GM19397 (cell line): Measurements from ENCODE around the gene KDM2B.
A peak's percentile ranks its signal among the peaks of the same experiment; 100 is the strongest.

Experiments used
- ATAC-seq: cut with Tn5 transposase; IDR thresholded peaks from one replicate; pipeline ENCODE4 v1.9.1; 2021; ENCODE audit warnings: mild to moderate bottlenecking, moderate library complexity; ENCODE audit not compliant: unreplicated experiment

The KDM2B gene

DNA sequence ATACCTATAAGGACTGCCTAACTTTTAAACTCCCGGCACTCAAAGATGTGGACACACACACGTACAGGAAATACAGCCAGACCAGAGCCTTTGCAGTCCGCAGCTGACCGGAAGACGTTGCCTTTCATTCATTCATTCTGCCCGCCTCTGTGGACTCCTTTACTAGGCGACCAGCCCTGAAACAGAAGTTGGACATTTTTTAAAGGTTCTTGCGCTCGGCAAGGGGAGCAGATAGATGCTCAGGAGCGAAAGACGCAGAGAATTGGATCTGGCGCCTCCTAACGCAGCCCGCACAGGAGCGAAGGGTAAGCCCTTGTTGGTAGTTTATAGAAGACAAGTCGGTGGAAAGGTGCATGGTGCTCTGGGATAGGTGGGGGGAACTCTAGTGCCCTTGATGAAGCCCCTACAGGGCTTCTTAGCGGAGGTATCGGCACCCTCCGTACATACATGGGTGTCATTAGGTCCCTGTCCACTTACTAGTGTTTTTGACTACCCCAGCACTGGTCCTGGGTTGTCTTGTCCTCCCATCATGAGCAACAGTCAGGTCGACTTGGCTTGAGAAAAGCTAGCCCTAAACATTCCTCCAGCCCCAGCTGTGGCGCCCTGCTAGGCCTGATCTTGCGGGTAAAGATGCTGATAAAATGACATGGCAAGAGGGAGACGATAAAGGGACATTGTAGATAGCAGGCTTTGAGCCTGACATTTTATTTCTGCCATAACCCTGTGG lies at the start of gene KDM2B:
Gene KDM2B, minus strand, starts transcription at position 65 of the 727 bp plus-strand sequence. CDS start 112 bp downstream, outside the sequence.
- ATAC-seq, result no peak

- no peak for ATAC-seq
Observed at GRCh38 chr12:121628536-121628935, 47.7 kb upstream of the KDM2B start.

- ATAC-seq, result no peak
Observed at GRCh38 chr12:121628037-121628436, 47.2 kb upstream of the KDM2B start.

DNA sequence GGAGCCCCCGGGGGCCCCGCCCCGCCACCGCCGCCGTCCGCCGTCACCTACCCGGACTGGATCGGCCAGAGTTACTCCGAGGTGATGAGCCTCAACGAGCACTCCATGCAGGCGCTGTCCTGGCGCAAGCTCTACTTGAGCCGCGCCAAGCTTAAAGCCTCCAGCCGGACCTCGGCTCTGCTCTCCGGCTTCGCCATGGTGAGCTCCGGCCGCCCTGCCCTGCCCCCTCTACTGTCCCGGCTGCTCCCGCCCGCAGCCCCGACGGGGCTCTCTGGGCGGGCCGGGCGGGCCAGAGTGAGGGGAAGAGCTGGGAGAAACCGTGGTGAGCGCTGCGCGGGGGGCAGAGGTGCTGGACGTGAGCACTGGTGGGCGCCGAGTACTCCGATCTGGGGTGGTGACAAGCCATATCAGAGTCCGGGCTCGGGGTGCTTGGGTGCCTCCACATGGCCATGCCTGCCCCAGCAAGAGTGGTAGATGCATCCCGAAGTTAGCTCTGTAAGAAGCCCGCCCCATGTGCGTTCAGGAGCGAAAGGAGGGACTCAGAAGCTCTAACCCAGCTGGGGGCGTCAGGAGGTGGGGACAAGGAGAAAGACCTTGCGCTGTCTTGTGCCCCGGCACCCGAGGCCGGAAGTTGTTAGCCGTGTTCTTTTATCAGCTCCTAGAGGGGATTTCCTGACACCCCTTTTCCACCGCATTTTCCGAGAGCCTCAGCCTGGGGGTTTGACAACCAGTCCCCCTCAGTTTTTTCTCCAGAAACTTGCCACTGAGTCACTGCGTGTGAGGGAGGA lies 46.2 kb upstream of the KDM2B start:
- ATAC-seq, result peak; percentile 32

- peak; percentile 73 for ATAC-seq
Observed at GRCh38 chr12:121626087-121626852, 45.4 kb upstream of the KDM2B start, which contains the start of gene ORAI1. Gene ORAI1, plus strand, starts transcription at chr12:121626530.

DNA sequence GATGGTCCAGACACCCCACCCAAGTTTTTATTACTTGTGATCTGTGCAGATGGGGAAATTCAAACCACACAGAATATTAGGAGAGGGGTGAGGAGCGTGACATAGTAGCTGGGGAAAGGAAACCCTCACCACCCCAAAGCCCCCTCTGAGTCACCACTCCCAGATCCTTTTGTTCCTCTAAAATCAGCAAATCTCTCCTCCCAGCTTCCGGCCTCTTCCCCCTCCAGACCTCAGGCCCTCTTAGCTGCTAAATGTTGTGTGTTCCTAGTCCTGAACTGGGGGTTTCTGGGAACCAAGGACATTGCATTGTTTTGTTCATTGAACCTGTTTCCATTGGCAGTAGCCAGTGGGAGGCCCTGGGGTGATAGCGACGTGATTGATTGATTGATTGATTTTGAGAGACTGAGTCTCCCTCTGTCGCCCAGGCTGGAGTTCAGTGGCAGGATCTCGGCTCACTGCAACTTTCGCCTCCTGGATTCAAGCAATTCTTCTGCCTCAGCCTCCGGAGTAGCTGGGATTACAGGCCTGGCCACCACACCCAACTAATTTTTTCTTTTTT lies 39.6 kb upstream of the KDM2B start:
- no peak for ATAC-seq

DNA sequence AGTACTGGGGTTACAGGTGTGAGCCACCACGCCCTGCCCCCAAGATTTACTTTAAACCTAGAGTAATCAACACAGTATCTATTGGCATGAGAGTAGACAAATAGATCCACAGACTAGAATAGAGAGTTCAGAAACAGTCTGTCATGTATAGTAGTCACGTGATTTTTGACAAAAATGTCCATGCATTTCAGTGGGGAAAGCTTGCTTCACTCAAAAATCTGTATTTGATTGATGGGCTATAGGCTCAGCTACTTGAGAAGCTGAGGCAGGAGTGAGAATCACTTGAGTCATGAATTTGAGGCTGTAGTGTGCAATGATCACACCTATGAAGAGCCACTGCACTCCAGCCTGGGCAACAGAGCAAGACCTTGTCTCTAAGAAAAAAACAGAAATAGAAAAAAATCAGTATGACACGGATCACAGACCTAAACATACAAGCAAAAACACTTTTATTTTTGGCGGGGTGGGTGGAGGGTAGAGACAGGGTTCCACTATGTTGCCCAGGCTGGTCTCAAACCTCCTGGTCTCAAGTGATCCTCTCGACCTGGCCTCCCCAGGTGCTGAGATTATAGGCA lies 37.9 kb upstream of the KDM2B start:
- no peak for ATAC-seq

GRCh38 chr12:121614872-121615467 lies 34.1 kb upstream of the KDM2B start:
- no peak for ATAC-seq

DNA sequence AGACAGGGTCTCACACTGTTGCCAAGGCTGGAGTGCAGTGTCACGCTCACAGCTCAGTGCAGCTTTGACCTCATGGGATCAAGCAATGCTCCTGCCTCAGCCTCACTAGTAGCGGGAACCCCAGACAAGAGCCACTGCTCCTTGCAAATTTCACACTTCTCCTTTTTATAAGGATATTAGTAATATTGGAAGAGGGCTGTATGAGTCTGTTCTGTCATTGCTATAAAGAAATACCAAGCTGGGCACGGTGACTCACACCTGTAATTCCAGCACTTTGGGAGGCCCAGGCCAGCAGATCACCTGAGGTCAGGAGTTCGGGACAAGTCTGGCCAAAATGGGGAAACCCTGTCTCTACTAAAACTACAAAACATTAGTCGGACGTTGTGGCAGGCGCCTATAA lies 32.6 kb upstream of the KDM2B start:
- ATAC-seq, result no peak

DNA sequence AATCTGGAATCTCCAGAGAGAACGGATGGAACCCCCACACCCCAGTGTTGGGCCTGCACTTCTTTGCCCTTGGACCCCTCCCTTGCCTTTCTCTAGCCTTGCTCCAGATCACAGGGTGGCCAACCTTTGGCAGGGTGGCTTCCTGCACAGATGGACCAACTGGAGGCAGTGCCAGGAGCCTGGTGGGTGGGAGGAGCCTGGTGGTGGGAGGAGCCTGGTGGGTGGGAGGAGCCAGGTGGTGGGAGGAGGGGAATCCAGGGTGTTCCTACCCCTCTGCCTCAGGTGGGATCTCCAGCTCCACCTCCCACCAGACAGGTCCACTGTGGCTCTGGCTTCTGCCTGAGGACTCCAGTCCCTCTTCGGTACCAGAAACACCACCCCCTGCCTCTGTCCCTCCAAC lies 30.5 kb upstream of the KDM2B start:
- no peak for ATAC-seq

DNA sequence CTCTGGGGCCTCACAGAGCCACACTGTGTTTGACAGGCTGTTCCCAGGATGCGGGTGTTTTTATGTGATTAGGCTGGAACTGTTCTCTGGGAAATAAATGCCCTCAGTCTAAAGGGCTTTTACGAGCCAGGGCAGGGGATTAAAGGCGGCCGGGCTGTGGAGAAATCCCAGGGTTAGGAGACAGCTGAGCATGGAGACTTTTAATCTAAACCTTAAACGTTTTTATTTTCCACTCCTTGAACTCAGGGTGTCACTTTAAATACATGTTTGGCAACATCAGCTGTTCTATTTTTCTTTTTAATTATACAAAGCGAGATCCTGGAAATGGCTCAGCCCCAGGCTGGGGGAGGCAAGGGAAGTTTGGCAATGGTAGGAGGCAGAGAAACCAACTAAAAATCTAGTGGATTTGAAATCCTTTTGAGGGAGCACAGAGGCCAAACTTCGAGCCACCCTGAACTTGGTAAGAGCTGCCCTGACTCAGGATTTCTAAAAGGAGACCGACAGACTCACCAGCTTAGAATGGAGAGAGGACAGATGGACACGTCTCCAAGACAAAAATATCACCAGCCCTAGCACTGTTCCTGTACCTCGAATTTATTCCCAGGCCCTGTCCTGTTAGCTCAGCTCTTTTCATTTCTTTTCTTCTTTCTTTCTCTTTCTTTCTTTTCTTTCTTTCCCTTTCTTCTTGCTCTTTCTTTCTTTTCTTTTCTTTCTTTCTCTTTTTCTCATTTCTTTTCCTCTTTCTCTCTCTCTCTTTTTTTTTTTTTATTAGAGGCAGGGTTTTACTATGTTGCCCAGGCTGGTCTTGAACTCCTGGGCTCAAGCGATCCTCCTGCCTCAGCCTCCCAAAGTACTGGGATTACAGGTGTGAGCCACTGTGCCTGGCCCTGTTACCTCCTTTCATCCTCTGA lies 29.7 kb upstream of the KDM2B start:
- ATAC-seq, result no peak

DNA sequence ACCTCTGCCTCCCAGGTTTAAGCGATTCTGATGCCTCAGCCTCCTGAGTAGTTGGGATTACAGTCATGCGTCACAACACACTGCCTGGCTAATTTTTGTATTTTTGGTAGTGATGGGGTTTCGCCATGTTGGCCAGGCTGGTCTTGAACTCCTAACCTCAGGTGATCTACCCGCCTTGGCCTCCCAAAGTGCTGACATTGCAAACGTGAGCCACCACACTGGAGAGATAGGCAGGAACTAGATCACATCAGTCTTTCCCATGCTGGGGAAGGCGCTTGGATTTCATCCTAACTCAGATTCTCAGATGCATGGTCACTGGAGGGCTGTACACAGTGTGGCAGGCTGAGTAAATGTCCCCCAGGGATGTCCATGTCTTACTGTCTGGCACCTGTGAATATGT lies 27.5 kb upstream of the KDM2B start:
- ATAC-seq, result no peak

GRCh38 chr12:121603581-121603980 lies 22.8 kb upstream of the KDM2B start:
- ATAC-seq, result no peak

DNA sequence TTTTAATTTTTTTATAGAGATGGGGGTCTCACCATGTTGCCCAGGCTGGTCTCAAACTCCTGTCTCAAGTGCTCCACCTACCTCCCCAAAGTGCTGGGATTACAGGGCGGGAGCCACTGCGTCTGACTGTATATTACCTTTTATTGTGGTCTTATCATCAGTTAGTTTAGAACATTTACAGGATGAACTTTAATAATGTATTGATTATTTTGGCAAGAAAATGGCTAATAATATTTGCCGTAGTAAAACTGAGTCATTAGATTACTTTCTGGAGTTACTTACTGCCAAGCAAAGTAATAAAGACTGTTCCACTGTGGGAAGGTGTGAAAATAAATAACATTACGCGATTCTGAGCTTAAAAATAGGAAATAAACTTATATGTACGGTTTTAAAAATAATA lies 21.9 kb upstream of the KDM2B start:
- ATAC-seq, result no peak

GRCh38 chr12:121600702-121601336 lies 20.0 kb upstream of the KDM2B start:
- no peak for ATAC-seq

DNA sequence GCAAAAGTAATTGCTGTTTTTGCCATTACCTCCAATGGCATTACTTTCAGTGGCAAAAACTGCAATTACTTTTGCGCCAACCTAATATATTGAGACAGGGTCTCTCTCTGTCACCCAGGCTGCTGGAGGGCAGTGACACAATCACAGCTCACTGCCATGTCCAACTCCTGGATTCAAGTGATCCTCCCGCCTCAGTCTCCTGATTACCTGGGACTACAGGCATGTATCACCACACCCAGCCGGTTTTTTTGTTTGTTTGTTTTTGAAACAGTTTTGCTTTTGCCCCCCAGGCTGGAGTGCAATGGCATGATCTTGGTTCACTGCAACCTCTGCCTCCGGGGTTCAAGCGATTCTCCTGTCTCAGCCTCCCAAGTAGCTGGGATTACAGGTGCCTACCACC lies 15.7 kb upstream of the KDM2B start:
- no peak for ATAC-seq

GRCh38 chr12:121595520-121595919 lies 14.7 kb upstream of the KDM2B start:
- no peak for ATAC-seq

DNA sequence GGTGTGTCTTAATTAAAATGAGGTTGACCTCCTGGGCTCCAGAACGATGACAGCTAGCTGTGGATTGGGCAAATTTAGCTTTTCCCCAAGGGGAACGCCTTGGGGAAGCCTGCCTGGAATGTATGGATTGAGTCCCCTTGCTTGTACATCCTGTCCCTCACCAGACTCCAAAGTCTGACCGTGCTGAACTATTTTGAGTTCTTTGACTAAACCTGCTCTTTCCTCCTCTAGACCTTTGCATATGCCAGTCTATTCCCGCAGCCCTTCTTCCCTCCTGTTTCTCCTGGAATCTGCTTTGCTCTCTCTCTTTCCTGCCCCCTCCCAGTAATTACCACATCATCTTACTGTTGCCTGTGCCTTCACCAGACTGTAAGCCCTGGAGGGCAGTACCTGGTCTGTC lies 11.5 kb upstream of the KDM2B start:
- ATAC-seq, result no peak
